Chondrocyte (in vitro differentiated cells): Measurements from ENCODE around the gene KLHL22. TPM values are rescaled to one million over a fixed set of nuclear protein-coding genes. Genes with fewer than 3 reads are reported as not detected.

Source experiments
- DNase-seq: peaks from one replicate; pipeline ENCODE4 v3.0.0; 2021; ENCODE audit warnings: mixed read lengths, low spot score
- H3K27ac Mint-ChIP-seq: one replicate; pipeline ENCODE4 v1.8.0; 2021; ENCODE audit warnings: mild to moderate bottlenecking, moderate library complexity, mixed read lengths; ENCODE audit not compliant: unreplicated experiment
- H3K27me3 Mint-ChIP-seq: 2 replicates; pipeline ENCODE4 v1.8.0; 2021; ENCODE audit warnings: low read depth, mixed read lengths
- H3K36me3 Mint-ChIP-seq: 2 replicates; pipeline ENCODE4 v1.8.0; 2021; ENCODE audit warnings: low read depth, mixed read lengths
- H3K4me1 Mint-ChIP-seq: 2 replicates; pipeline ENCODE4 v1.8.0; 2021; ENCODE audit warnings: low read depth, mild to moderate bottlenecking, mixed read lengths
- H3K4me3 Mint-ChIP-seq: one replicate; pipeline ENCODE4 v1.8.0; 2021; ENCODE audit warnings: mild to moderate bottlenecking, moderate library complexity, mixed read lengths; ENCODE audit not compliant: unreplicated experiment
- H3K9me3 Mint-ChIP-seq: 2 replicates; pipeline ENCODE4 v1.8.0; 2021; ENCODE audit warnings: low read depth, mixed read lengths
- CTCF ChIP-seq: fragments of 200-600 bp; sonication (generic); IDR thresholded peaks from 2 replicates; pipeline ENCODE4 v1.5.0; 2021; ENCODE audit warnings: antibody characterized with exemption, mild to moderate bottlenecking, moderate library complexity
- total RNA-seq: library from RNA; stranded (reverse); gene quantifications from 3 replicates; pipeline ENCODE4 v1.2.1, GENCODE V29; 2021

Gene KLHL22
- total RNA-seq, 1 donor from 2014 or later, result 37.3 TPM

GRCh38 chr22:20426259-20426615 is 69.4 kb downstream of the KLHL22 start:
- no peak for TF ChIP-seq CTCF
- no peak overlapping the region for H3K4me3 Mint-ChIP-seq
- DNase-seq, result no peak
- peaks cover 16% of the 10 kb centered on the region for H3K36me3 Mint-ChIP-seq
- no peak overlapping the region for H3K27ac Mint-ChIP-seq
- H3K27me3 Mint-ChIP-seq, result no peaks in the 10 kb centered on the region
- peaks cover 17% of the 10 kb centered on the region for H3K4me1 Mint-ChIP-seq
- no peaks in the 10 kb centered on the region for H3K9me3 Mint-ChIP-seq

- no peak for TF ChIP-seq CTCF
- Mint-ChIP-seq H3K27me3 (no peaks in the 10 kb centered on the region), H3K4me3 (no peak overlapping the region), H3K9me3 (no peaks in the 10 kb centered on the region), H3K36me3 (peaks cover 16% of the 10 kb centered on the region), H3K27ac (no peak overlapping the region), H3K4me1 (peaks cover 17% of the 10 kb centered on the region)
- DNase-seq, result peak; percentile 84
Observed at GRCh38 chr22:20425566-20426258, 69.9 kb downstream of the KLHL22 start.

- no peaks in the 10 kb centered on the region for H3K27me3 Mint-ChIP-seq
- TF ChIP-seq CTCF, result no peak
- peak; percentile 87 for DNase-seq
- no peak overlapping the region for H3K4me3 Mint-ChIP-seq
- H3K27ac Mint-ChIP-seq, result no peak overlapping the region
- no peaks in the 10 kb centered on the region for H3K9me3 Mint-ChIP-seq
- peaks cover 16% of the 10 kb centered on the region for H3K36me3 Mint-ChIP-seq
- H3K4me1 Mint-ChIP-seq, result peaks cover 17% of the 10 kb centered on the region
Observed at GRCh38 chr22:20424932-20425565, 70.5 kb downstream of the KLHL22 start.

- no peaks in the 10 kb centered on the region for H3K27me3 Mint-ChIP-seq
- peaks cover 16% of the 10 kb centered on the region for H3K36me3 Mint-ChIP-seq
- peak overlapping the region; percentile 17 for H3K27ac Mint-ChIP-seq
Observed at GRCh38 chr22:20424568-20424931, 71.0 kb downstream of the KLHL22 start.

More at GRCh38 chr22:20424568-20424931, 71.0 kb downstream of the KLHL22 start:
- Mint-ChIP-seq H3K4me3 (no peak overlapping the region), H3K4me1 (peaks cover 17% of the 10 kb centered on the region), H3K9me3 (no peaks in the 10 kb centered on the region)
- no peak for TF ChIP-seq CTCF
- peak; percentile 81 for DNase-seq
